Stimulated activated CD8-positive, alpha-beta memory T cell treated with anti-CD3 and anti-CD28 coated beads, Interleukin-7, amount 100 ng/mL, for 48 hours (primary cell): Measurements from ENCODE around the gene DNAJC5.
A peak's percentile ranks its signal among the peaks of the same experiment; 100 is the strongest.
"Not testable (repeated sequence)": the region's sequence is repeated elsewhere in the genome, so short reads cannot be mapped to it uniquely, and the experiment has no call there.

ENCODE experiments used
- DNase-seq, 2 donors: peaks; one replicate each; pipeline ENCODE4 v3.0.0-alpha.2; 2020; ENCODE audit warnings: low read depth in 1 of 2; ENCODE audit errors: extremely low read depth in 1 of 2

DNAJC5 gene

DNA sequence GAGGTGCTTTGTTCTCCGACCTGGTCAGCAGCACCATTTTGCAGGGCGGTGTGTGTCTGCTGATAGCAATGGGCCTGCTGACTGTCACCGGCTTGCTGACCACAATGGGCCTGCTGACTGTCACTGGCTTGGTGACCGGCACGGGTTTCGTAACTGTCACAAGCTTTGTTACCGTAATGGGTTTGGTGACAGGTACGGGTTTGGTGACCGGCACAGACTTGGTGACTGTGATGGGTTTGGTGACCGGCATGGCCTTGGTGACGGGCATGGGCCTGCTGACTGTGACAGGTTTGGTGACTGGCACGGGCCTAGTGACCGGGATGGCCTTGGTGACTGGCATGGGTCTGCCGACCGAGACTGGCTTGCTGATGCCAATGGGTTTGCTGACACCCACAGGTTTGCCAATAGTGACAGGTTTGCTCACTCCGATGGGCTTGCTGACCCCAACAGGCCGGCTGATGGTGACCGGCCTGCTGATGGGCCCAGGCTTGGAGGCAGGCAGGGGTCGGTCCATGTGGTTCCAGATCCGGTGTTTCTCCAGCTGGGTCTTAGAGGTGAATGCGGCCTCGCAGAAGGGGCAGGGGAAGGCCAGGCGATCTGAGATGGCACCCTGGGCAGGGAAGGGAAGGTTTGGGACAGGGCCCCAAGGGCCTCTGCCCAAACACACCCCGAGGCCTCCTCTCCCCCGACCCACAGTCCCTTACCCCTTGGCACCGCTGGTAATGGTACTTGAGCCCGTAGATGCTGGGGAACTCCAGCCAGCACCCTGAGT, 71.4 kb downstream of the DNAJC5 start:
- no peak for DNase-seq

DNA sequence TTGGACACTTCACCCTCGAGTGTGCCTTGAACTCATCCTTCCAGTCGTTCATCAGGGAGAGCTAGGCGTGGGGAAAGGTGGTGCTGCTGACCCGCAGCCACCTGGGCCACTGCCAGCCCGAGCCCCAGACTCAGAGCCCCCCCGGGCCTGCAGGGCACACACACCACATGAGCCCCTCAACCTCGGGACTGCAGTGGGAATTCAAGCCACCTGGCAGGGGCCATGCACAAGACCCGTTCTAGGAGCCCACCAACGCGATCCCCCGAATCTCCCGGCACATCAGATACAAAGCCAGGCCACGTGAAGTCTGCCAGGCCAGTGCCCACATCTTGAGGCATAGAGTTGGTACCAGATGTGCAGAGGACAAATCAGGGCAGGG, 72.0 kb downstream of the DNAJC5 start:
- DNase-seq, result no peak

DNA sequence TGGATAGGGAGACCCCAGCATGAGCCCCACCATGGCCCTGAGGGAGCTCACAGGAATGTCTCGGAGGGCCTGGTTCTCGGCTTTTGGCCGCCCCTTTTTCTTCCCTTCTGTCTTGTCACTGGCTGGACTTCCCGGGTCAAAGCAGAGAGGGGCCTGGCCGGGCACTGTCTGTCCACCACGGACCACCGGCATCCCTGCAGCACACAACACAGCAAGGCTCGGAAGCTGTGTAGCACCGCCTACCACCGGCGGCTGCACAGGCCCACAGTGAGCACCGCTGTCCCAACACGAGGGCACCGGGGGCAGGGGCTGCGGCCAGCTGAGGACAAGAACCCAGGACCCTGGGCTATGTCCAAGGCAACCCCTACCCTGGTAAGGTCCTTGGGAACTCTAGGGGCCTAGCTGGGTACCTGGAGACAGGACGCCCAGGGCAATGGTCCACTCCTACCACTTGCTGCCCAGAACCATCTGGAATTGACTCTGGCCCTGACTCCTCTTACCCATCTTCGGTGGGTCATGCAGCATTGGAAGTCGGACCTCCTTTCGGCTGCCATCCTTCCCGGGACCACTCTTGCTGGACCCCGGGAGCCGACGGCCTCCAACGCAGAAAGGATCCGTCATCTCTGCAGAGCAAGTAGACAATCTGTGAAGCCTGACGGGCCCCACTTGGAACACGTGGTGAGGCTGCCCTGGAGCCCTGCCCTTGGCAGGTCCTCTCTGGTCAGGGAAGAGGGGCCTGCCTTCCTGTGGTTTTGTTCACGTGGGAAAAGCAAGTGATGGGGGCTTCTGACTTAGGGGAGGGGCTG, 72.6 kb downstream of the DNAJC5 start:
- no peak for DNase-seq

DNA sequence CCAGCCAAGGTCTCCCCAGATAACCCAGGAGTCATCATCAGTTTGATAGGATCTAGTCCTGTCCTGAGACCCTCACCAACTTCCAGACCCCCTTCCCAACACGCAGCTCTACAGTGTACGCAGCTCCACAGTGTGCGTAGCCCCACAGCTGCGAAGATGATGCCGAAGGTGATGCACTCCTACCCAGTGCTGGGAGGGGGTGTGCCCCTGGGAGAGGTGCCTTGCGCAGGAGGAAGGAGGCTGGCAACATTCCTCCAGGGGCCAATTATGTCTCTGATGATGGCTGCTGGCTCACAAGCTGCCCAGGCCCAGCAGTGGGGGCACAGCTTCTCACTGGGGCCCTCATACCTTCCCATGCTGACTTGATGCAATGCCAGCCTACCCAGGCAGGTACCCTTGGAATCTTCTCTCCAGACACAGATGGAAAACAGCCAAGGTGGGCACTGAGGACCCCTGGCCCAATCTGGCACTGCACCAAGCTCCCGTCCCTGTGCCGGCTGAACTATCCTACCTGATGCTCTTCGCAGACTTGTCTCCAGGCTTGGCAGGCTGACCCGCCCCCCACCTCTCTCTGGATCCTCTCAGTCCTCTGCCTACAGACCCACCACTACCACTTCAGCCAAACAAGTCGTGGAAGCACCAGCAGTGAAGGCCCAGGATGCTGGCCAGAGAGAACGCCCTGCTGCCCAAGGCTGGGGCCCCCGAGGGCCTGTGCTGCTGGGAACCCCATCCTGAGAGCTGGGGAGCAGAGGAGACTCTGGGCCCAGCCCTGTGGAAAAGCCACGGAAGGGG, 73.4 kb downstream of the DNAJC5 start:
- no peak for DNase-seq

GRCh38 chr20:63968928-63969760, 74.2 kb downstream of the DNAJC5 start:
- no peak for DNase-seq

DNA sequence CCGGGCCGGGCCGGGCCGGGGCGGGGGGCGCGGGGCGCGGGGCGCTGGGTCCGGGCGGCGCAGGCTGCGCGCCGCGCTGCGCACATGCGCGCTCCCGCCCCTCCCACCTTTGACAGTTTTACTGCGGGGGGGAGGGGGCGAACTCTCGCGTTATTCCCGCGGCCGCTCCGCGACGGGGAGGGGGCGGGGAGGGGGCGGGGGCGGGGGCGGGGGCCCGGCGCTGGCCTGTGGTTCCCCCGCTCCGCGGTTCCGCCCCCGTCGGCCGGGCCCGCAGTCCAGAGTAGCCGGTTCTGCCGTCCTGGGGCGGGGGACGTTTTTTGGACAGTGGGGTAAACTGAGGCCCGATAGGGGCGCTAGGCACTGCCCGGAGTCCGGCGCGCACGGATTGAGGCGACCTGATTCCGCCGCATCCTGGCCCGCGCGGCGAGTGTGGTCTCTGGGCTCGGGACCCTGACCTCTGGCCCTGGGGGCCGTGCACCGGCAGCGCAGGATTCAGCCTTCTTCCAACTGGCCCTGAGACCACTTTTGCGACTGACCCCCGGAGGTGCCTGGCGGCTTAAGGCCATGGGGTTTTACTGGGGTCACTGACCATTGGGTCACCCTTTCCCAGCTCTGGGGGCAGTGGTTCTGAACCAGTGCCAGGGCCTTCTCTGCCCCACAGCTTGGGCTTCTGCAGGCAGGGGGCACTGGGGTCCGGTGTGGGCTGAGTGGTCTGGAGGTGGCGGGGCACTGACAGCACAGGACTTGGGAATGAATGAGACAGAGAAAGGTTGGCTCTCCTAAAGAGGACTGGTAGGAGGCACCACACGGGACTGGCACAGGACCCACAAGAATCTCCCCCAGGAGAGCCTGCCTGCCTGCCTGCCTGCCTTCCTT, 75.2 kb downstream of the DNAJC5 start, which contains the start of gene ZNF512B:
TSS of gene ZNF512B (minus strand) at position 93 of the 876 bp plus-strand sequence. CDS start 1,980 bp downstream, outside the sequence.
- DNase-seq, result no peak

DNA sequence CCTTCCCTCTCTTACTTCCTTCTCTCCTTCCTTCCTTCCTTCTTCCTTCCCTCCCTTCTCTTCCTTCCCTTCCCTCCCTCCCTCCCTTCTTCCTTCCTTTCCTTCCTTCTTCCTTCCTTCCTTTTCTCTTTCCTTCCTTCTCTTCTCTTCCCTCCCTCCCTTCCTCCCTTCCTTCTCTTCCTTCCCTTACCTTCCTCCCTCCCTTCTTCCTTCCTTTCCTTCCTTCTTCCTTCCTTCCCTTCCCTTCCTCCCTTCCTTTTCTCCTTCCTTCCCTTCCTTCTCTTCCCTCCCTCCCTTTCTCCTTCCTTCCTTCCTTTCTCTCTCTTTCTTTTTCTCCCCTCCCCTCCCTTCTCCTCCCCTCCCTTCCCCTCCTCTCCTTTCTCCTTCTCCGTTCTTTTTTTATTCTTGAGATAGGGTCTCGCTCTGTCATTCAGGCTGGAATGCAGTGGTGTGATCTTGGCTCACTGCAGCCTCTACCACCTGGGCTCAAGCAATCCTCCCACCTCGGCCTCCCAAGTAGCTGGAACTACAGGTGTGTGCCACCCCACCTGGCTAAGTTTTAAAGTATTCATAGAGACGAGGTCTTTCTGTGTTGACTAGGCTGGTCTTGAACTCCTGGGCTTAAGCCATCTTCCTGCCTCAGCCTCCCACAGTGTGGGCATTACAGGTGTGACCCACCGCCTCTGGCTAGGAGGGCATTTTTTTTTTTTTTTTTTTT, 75.9 kb downstream of the DNAJC5 start:
- DNase-seq, result no peak

DNA sequence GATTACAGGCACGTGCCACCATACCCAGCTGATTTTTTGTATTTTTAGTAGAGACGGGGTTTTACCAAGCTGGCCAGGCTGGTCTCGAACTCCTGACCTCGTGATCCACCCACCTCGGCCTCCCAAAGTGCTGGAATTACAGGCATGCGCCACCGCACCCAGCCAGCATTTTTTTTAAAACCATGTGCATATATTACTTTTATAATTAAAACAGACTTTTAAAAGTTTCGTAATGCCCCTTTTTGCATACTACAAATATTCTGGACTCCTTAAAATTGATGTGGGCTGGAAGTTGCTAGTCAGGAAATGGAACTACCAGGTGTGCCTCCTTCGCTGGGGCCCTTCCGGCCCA, 77.0 kb downstream of the DNAJC5 start:
- not testable (repeated sequence) for DNase-seq

DNA sequence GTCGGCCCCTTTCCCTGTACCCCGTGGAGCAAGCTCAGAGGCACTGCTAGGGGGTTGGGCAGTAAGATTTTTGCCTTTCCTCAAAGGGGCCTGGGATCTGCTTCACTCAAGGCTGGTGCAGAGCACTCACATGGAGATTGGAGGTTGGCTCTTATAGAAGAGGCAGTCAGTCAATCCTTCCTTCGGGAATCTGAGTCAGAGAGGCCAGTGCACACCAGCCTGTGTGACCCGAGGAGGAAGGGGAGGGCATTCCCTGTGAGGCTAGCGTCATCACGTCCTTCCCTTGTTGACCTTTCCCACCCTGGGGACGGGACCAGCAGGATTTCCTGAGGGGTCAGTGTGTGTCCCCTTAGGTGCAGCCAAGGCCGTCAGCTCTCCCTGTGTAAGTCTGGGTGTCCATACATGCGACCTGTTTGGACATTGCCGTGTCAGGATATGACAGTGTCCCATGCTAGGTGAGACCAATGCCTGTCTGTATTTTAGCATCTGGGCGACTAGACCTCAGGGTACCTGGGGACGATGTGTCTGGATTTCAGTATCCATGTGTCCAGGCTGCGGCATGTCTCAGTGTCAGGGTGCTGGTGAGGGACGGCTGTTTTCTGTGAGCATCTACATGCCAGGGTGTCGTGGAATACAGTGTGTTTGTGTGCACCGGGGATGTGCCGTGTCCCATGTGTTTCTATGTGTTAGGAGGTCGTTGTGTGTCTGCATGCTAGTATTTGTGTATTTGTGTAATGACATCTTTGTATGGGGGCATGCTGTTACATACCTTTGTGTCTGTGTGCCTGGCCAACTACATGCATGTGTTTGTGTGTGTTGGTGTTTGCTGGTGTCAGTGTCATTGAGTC, 77.6 kb downstream of the DNAJC5 start:
- DNase-seq, result no peak

- DNase-seq, result no peak
Measured at GRCh38 chr20:63973160-63973479, 78.2 kb downstream of the DNAJC5 start.

GRCh38 chr20:63973636-63974401, 78.9 kb downstream of the DNAJC5 start:
- DNase-seq, result no peak

DNA sequence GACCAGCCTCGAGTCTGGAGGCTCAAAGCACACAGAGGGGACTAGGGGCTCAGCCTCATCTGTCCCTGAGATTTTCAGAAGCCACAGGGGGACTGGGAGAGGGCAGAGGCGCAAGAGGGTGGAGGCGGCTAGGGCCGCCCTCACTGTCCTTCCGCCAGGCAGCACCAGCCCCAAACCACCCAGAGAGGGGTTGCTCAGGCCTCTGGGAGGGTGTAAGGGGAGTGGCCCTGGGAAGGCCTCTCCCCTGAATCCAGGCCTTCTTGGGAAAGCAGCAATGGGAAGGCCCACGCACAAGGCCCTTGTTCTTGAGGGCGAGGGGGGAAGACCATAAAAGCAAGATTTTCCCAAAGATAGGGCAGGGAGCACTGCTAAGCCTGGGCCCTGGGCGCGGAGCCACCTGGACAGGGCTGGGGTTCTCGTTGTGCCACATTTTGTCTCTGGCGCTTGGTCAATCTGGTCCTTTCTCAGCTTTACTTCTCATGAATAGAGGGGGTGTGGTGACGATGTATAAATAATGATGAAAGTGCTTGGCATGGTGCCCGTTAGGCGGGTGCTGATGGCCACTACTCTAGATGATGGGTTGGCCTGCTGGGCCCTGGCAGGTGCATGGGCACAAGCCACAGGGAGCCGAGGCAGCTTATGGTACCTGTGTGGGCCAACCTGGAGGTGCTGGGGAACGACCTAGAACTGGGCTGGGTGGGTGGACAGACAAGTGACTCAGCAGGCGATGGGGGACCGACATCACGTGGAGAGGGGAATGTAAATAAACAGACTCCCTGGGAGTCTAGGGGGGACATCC, 79.7 kb downstream of the DNAJC5 start:
- DNase-seq, result no peak

GRCh38 chr20:63976511-63976910, 81.6 kb downstream of the DNAJC5 start:
- DNase-seq, result not testable (repeated sequence)

- DNase-seq, result no peak
Measured at GRCh38 chr20:63976980-63977738, 82.2 kb downstream of the DNAJC5 start.

DNA sequence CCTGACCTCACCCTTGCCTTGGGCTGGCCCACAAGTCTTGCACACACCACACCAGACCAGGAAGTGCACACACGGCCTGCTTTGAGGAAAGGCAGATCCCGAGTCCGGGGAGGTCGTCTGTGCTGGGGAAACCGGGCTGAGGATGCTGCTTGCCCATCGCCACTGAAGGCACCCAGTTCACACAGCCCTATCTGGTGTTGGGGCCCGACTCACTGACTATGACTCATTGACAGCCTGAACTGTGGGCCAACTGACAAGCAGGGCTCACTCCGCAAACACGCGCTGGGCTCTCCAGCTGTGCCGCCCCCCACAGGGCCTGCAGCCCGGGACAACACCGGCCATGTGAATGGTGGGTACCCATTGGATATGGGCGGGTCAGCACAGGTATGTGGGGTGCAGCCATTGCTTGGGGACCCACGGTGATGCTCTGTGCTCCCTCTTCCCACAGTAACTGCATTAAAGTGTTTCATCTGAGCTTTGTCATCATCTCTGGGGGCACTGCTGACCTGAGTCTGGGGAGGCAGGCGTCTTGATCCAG, 82.9 kb downstream of the DNAJC5 start:
- peak; percentile 57 to 75 for DNase-seq
